Tibial nerve (tissue), 4 donors: ENCODE measurements around the gene PCK2. TPM values are rescaled to one million over a fixed set of nuclear protein-coding genes. Genes with fewer than 3 reads are reported as not detected.

Source experiments
- DNase-seq, 2 donors: peaks; one replicate each; pipeline ENCODE4 v3.0.0-alpha.2; 2019; ENCODE audit warnings: low spot score in 2 of 2
- H3K27ac ChIP-seq, 4 donors: fragments of 200-600 bp; sonication (generic) in 3 of 4; one replicate each; pipeline ENCODE4 v1.5.1; 2017 to 2019; ENCODE audit warnings: mild to moderate bottlenecking in 1 of 4
- H3K27me3 ChIP-seq, 2 donors: fragments of 200-600 bp; sonication (generic) in 1 of 2; one replicate each; pipeline versions ENCODE4 v1.5.1 to v1.6.0; 2017 to 2019
- H3K36me3 ChIP-seq, 3 donors: fragments of 200-600 bp; sonication (generic); one replicate each; pipeline ENCODE4 v1.5.1; 2018 to 2019
- H3K4me1 ChIP-seq, 4 donors: fragments of 200-600 bp; sonication (generic) in 3 of 4; one replicate each; pipeline ENCODE4 v1.5.1; 2017 to 2019
- H3K4me3 ChIP-seq, 4 donors: fragments of 200-600 bp; sonication (generic) in 3 of 4; one replicate each; pipeline ENCODE4 v1.5.1; 2017 to 2019; ENCODE audit warnings: mild to moderate bottlenecking in 1 of 4, moderate library complexity in 1 of 4
- H3K9me3 ChIP-seq, 4 donors: fragments of 200-600 bp; sonication (generic) in 3 of 4; one replicate each; pipeline ENCODE4 v1.5.1; 2017 to 2019
- EP300 ChIP-seq, 2 donors: sonication (generic); formaldehyde crosslinking; IDR thresholded peaks; one replicate each; pipeline ENCODE4 v1.6.1; 2017; ENCODE audit warnings: antibody characterized with exemption in 2 of 2, mild to moderate bottlenecking in 1 of 2
- POLR2A ChIP-seq, 2 donors: fragments of 450-650 bp; IDR thresholded peaks; one replicate each; pipeline ENCODE4 v1.6.1; 2017; ENCODE audit warnings: antibody characterized with exemption in 2 of 2, mild to moderate bottlenecking in 2 of 2, moderate library complexity in 2 of 2
- WGBS, 2 donors: methylation state at CpG; one replicate each; pipeline ENCODE4 v1.1.5; 2018; 5-methylcytosine and 5-hydroxymethylcytosine counted together
- total RNA-seq, 4 donors: library from RNA; depleted of rRNA; stranded (reverse); fragments of >200 nt; gene quantifications; one replicate each; pipeline ENCODE4 v1.1.0, GENCODE V29; 2016
- TF ChIP-seq, protein P1 (sequence below), 5 experiments: fragments of 200-600 bp in 3 of 5; fragments of 450-650 bp in 2 of 5; sonication (generic) in 3 of 5; IDR thresholded peaks; one replicate each; pipeline ENCODE4 v1.5.1; 2016 to 2019; ENCODE audit warnings: antibody characterized with exemption in 5 of 5, mild to moderate bottlenecking in 3 of 5, moderate library complexity in 2 of 5

The PCK2 gene
- total RNA-seq, 4 donors from 2014 or later, result 28.9 to 49.2 (median 34.3) TPM

DNA sequence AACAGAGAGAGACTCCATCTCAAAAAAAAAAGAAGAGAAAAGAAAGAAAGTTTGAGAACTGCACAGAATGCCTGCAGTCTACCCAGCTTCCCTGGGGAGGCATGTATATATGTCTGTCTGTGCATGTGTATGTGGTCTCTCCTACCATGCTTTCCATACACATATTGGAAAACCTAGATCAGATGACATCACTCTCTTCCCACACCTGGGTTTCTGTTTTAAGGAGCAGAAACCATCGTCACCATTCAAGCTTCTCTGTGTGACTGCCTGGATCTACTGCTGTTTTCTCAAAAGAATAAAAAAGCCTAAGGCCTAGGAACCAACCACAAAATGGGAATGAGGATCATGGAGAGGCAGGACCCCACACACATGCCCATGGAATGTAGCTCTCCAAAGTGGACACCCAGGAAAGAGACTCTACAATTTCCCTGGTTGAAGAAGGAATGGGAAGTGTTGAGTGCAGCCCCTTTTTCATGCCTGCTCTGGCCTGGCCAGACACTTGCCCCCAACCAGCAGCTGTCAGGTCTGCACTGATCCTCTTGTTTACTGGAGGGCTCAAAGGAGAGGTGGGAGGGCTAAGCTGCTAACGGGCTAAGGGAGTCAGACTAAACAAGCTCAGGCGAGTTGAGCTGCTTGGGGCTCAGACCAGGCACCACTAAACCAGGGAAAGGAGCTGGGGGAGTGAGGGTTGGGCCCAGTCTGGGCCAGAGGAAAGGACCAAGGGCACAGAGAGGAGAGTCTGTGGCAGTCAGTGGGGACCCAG lies 7.7 kb upstream of the PCK2 start:
- TF ChIP-seq, protein P1, sequence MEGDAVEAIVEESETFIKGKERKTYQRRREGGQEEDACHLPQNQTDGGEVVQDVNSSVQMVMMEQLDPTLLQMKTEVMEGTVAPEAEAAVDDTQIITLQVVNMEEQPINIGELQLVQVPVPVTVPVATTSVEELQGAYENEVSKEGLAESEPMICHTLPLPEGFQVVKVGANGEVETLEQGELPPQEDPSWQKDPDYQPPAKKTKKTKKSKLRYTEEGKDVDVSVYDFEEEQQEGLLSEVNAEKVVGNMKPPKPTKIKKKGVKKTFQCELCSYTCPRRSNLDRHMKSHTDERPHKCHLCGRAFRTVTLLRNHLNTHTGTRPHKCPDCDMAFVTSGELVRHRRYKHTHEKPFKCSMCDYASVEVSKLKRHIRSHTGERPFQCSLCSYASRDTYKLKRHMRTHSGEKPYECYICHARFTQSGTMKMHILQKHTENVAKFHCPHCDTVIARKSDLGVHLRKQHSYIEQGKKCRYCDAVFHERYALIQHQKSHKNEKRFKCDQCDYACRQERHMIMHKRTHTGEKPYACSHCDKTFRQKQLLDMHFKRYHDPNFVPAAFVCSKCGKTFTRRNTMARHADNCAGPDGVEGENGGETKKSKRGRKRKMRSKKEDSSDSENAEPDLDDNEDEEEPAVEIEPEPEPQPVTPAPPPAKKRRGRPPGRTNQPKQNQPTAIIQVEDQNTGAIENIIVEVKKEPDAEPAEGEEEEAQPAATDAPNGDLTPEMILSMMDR (IDR thresholded peaks at IDR 0.05), result no peak
- no peak for TF ChIP-seq POLR2A (IDR thresholded peaks at IDR 0.05)
- TF ChIP-seq EP300 (IDR thresholded peaks at IDR 0.05), result no peak
- Histone ChIP-seq H3K9me3 (no peaks in the 10 kb centered on the region), H3K4me3 (no peak overlapping the region), H3K27me3 (peaks cover 0 to 8% of the 10 kb centered on the region in 2 donors), H3K27ac (no peak overlapping the region), H3K4me1 (peaks cover 0 to 4% (median 0%) of the 10 kb centered on the region in 4 donors), H3K36me3 (no peaks in the 10 kb centered on the region)
- WGBS, 2 donors, result 68 to 74% methylated on average over 3 of the region's 3 CpGs
- no peak for DNase-seq

DNA sequence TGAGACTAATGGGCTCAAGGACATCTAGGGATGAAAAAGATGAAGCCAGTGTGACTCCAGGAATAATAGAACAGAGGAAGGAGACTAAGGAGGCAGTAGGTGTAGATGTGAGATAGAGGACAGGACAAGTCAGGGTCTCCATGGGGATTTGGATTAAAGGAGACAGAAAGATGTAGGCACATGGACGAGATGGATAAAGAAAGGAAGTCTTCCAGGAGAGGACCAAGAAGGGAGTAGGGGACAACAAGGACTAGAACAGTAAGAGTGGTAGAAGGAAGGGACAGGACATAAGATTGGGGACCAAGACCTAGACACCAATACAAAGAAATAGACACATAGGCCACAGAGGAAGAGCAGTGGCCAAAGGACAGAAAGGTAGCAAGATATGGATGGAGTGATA lies 7.1 kb upstream of the PCK2 start:
- DNase-seq, result no peak
- Histone ChIP-seq H3K27ac (no peak overlapping the region), H3K4me1 (no peaks in the 10 kb centered on the region), H3K27me3 (peaks cover 0 to 2% of the 10 kb centered on the region in 2 donors), H3K36me3 (no peaks in the 10 kb centered on the region), H3K4me3 (no peak overlapping the region), H3K9me3 (no peaks in the 10 kb centered on the region)
- TF ChIP-seq EP300 (IDR thresholded peaks at IDR 0.05) (no peak), POLR2A (IDR thresholded peaks at IDR 0.05) (no peak)
- TF ChIP-seq, protein P1 (IDR thresholded peaks at IDR 0.05), result no peak
- WGBS, 2 donors, result 82 to 96% methylated on average over 1 of the region's 1 CpG

DNA sequence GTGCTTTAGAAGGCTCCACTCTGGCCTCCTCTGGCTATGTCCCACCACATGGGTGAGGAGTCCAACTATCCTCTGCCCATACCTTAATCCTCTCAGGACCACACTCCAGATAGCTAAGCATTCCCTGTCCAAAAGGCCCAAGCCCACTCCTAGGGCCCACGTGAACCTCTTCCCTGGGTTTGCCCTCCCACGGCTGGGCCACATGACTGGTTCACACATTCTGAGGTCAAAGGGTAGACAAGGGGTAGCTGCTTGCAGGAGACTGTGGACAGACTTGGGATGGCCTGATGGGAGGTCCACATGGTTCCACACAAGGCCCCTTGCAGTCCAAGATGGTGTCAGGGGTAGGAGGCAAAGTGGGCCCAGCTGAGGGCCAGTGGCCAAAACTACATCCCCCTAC lies 6.0 kb upstream of the PCK2 start:
- TF ChIP-seq POLR2A (IDR thresholded peaks at IDR 0.05) (no peak), EP300 (IDR thresholded peaks at IDR 0.05) (no peak)
- TF ChIP-seq, protein P1 (IDR thresholded peaks at IDR 0.05), result no peak
- 67 to 70% methylated on average over 2 of the region's 2 CpGs for WGBS, 2 donors
- no peaks in the 10 kb centered on the region for H3K27me3 ChIP-seq
- no peak overlapping the region for H3K4me3 ChIP-seq
- H3K9me3 ChIP-seq, result no peaks in the 10 kb centered on the region
- no peak overlapping the region for H3K27ac ChIP-seq
- H3K4me1 ChIP-seq, result peaks cover 0 to 8% (median 2%) of the 10 kb centered on the region in 4 donors
- no peaks in the 10 kb centered on the region for H3K36me3 ChIP-seq
- DNase-seq, result no peak

DNA sequence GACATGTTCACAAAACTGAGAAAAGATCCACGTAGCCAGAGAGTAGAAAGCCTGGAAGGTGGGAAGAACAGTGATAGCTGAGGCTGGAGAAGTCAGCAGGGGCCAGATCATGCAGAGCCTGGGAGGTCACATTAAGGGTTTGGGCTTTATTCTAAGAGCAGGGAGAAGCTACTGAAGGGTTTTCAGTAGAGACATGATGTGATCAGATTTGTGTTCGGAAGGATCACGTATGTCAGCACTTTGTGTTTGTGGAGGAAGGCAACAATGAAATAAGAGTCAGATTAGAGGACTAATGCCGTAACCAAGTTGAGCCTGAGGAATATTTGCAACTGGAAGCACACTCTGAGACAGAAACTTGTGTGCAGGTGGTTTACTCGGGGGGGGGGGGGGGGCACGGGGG lies 4.2 kb upstream of the PCK2 start:
- TF ChIP-seq EP300 (IDR thresholded peaks at IDR 0.05) (no peak), POLR2A (IDR thresholded peaks at IDR 0.05) (no peak)
- TF ChIP-seq, protein P1 (IDR thresholded peaks at IDR 0.05), result no peak
- Histone ChIP-seq H3K27ac (no peak overlapping the region), H3K36me3 (no peaks in the 10 kb centered on the region), H3K4me1 (peaks cover 0 to 21% (median 7%) of the 10 kb centered on the region in 4 donors), H3K9me3 (no peaks in the 10 kb centered on the region), H3K4me3 (no peak overlapping the region), H3K27me3 (no peaks in the 10 kb centered on the region)
- no peak for DNase-seq
- 87 to 88% methylated on average over 6 of the region's 6 CpGs for WGBS, 2 donors

DNA sequence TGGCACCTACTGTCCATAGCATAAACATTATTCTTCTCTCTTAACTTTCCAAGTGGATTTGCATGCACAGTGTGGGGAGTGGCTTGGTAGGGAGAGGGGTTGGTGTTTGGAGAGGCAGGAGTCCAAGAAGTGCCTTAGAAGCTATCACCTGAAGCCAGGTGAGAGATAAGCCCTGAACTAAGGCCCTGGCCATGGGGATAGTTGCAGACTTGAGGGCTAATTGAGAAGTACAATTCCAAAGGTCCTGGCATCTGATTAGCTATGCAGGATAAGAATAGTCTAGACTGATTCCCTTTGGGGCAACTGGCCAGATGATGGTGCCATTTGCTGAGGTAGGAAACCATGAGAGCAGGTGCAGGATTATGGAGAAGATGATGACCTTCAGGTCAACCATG lies 2.0 kb upstream of the PCK2 start:
- TF ChIP-seq POLR2A (IDR thresholded peaks at IDR 0.05) (no peak), EP300 (IDR thresholded peaks at IDR 0.05) (no peak)
- TF ChIP-seq, protein P1 (IDR thresholded peaks at IDR 0.05), result no peak
- Histone ChIP-seq H3K9me3 (no peaks in the 10 kb centered on the region), H3K4me1 (peaks cover 0 to 33% (median 12%) of the 10 kb centered on the region in 4 donors), H3K4me3 (no peak overlapping the region), H3K27me3 (no peaks in the 10 kb centered on the region), H3K36me3 (no peaks in the 10 kb centered on the region), H3K27ac (peak overlapping the region in 2 of 4 donors; percentile 93 to 98)
- no peak for DNase-seq
